Measurements from ENCODE around the gene DDX23.

Gene DDX23

DNA sequence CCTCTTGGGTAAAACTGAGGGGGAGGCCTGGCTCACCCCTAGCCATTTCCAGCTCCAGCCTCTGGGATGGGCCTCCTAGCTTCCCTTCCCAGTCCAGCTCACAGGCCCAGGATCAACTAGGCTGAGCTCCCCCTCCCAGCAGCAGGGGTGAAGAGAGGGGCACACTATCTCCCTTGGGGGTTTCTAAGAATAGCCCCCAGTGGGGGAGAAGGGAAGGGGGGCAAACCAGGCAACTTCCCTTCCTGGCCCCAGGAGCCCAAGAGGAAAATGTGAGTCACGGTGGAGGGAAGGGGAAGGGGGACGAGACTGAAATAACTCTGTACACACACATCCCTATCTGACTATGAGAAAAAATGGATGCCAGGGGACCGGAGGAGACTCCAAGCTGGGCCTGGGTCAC is 72.1 kb downstream of the DDX23 start:
- Histone ChIP-seq H3K4me1 (ENCODE audit: control insufficient read depth in 1 of 2, insufficient read depth in 2 of 2, low read length in 2 of 2) (peaks cover 7 to 22% of the 10 kb centered on the region in 2 donors), H3K9me3 (ENCODE audit: control insufficient read depth in 1 of 2, low read length in 2 of 2) (no peaks in the 10 kb centered on the region), H3K4me3 (ENCODE audit: low read depth in 1 of 2, low read length in 2 of 2) (no peak overlapping the region), H3K27me3 (ENCODE audit: low read depth, low read length) (no peaks in the 10 kb centered on the region), H3K27ac (ENCODE audit: low read length) (peak overlapping the region; percentile 23), H3K36me3 (ENCODE audit: control insufficient read depth in 1 of 2, insufficient read depth in 2 of 2, low read length in 2 of 2) (peaks cover 10 to 19% of the 10 kb centered on the region in 2 donors)
